HepG2 (cell line): ENCODE results near the gene CD151. TPM values are rescaled to one million over a fixed set of nuclear protein-coding genes. Genes with fewer than 3 reads are reported as not detected.

Experiments used
- AHDC1 ChIP-seq: sonication (generic); formaldehyde crosslinking; IDR thresholded peaks from 2 replicates; pipeline ENCODE4 v1.5.1; 2020; ENCODE audit warnings: mild to moderate bottlenecking, missing genetic modification reagents, borderline replicate concordance
- DMAP1 ChIP-seq: IDR thresholded peaks from 2 replicates; pipeline ENCODE4 v1.6.1; 2016
- GABPA ChIP-seq, 2 experiments: IDR thresholded peaks; 2 replicates each; pipeline ENCODE4 v1.6.1; 2011 to 2016; ENCODE audit warnings: low read depth in 2 of 2, low read length in 1 of 2, missing biosample characterization in 1 of 2, missing genetic modification characterization in 1 of 2
- HOXA3 ChIP-seq: sonication (generic); formaldehyde crosslinking; IDR thresholded peaks from 2 replicates; pipeline ENCODE4 v1.5.0; 2020; ENCODE audit warnings: missing genetic modification reagents
- RERE ChIP-seq: IDR thresholded peaks from 2 replicates; pipeline ENCODE4 v1.6.1; 2016; ENCODE audit warnings: low read depth, missing genetic modification reagents, missing compliant biosample characterization
- SRSF1 ChIP-seq: fragments of 200-400 bp; formaldehyde crosslinking; optimal IDR thresholded peaks from 2 replicates; pipeline ENCODE3; 2017; ENCODE audit warnings: mild to moderate bottlenecking, low read depth, low read length, moderate library complexity
- SSRP1 ChIP-seq: IDR thresholded peaks from 2 replicates; pipeline ENCODE4 v1.6.1; 2016; ENCODE audit warnings: control low read depth
- THAP7 ChIP-seq: sonication (generic); formaldehyde crosslinking; IDR thresholded peaks from 2 replicates; pipeline ENCODE4 v1.8.1; 2023; ENCODE audit warnings: mild to moderate bottlenecking, missing genetic modification reagents
- YEATS4 ChIP-seq: sonication (generic); formaldehyde crosslinking; IDR thresholded peaks from 2 replicates; pipeline ENCODE4 v1.4.0; 2020; ENCODE audit warnings: missing genetic modification reagents, borderline replicate concordance
- ZNF256 ChIP-seq: sonication (generic); formaldehyde crosslinking; conservative IDR thresholded peaks from 2 replicates; pipeline ENCODE4 v1.4.0; 2020; ENCODE audit warnings: missing genetic modification reagents
- ZNF629 ChIP-seq: sonication (generic); formaldehyde crosslinking; conservative IDR thresholded peaks from 2 replicates; pipeline ENCODE4 v1.5.0; 2020; ENCODE audit warnings: missing genetic modification reagents
- polyA plus RNA-seq, 8 experiments: library from polyadenylated mRNA; depleted of rRNA in 3 of 8; stranded (reverse) in 7 of 8; unstranded in 1 of 8; fragments of >200 nt; fragmentation: Illumina TruSeq in 4 of 8; extraction: Trizol in 4 of 8; gene quantifications; 2 replicates each; pipeline versions ENCODE4 v1.2.1 to v1.2.3, GENCODE V29; 2011 to 2016; ENCODE audit warnings: low read depth in 4 of 8, missing spikeins in 1 of 8, mixed read lengths in 1 of 8; ENCODE audit not compliant: insufficient read depth in 1 of 8
- total RNA-seq, 5 experiments: library from RNA; depleted of rRNA; stranded (reverse); fragments of >200 nt; fragmentation: Illumina TruSeq; extraction: Trizol; gene quantifications; 2 replicates each; pipeline ENCODE4 v1.2.3, GENCODE V29; 2016; ENCODE audit warnings: low read depth in 1 of 5

CD151 gene
- total and polyA plus RNA-seq, 2 of the 13 experiments (the other 11 are each of a cell fraction or from before 2014, with no cell fraction given): 125 to 197 TPM

GRCh38 chr11:819943-820649 lies 12.7 kb upstream of the CD151 start (continued):
- TF ChIP-seq RERE (CRISPR knock-in tag) (no peak), ZNF256 (CRISPR knock-in tag) (no peak), GABPA (IDR thresholded peaks at IDR 0.05; ENCODE audit: low read depth, low read length) (no peak), GABPA (CRISPR knock-in tag; IDR thresholded peaks at IDR 0.05; ENCODE audit: low read depth) (peak; percentile 57; the same call in 1 of the 2 replicates), AHDC1 (CRISPR knock-in tag) (peak; percentile 48; the same call in 1 of the 2 replicates), SSRP1 (CRISPR knock-in tag) (no peak), YEATS4 (CRISPR knock-in tag) (peak; percentile 8; the same call in 1 of the 2 replicates), DMAP1 (CRISPR knock-in tag) (peak; percentile 37; the same call in 1 of the 2 replicates), ZNF629 (no peak), HOXA3 (CRISPR knock-in tag) (no peak), SRSF1 (no peak), THAP7 (no peak)
